HCT116 (cell line): ENCODE measurements around the gene CTDNEP1. TPM values are rescaled to one million over a fixed set of nuclear protein-coding genes. Genes with fewer than 3 reads are reported as not detected.
A peak's percentile ranks its signal among the peaks of the same experiment; 100 is the strongest.

Experiments used
- ATAC-seq: fragments of 200-7000 bp; cut with Tn5 transposase; 2 replicates; pipeline ENCODE4 v1.9.1; 2020; ENCODE audit warnings: mild to moderate bottlenecking, moderate library complexity
- BruUV-seq: library from RNA; stranded (reverse); fragments of 400-500 nt; replicated peaks from 2 replicates; lab custom pipeline; 2021; lab: Mats Ljungman, UMichigan
- CTCF ChIA-PET: fragments of 300-600 bp; sonication (Branson Sonifier 250); formaldehyde crosslinking; loops from one replicate; lab custom pipeline; 2021; ENCODE audit warnings: antibody characterized with exemption; lab: Charles Lee
- POLR2A ChIA-PET: fragments of 300-600, 350-600 bp; sonication (Branson Sonifier 250); formaldehyde crosslinking; loops from one replicate; lab custom pipeline; 2021; ENCODE audit warnings: antibody characterized with exemption; lab: Charles Lee
- RAD21 ChIA-PET, 2 experiments: fragments of 300-600 bp; sonication (Branson Sonifier 250); formaldehyde crosslinking; loops; one replicate each; lab custom pipeline; 2023; ENCODE audit warnings: low total read pairs in 2 of 2; ENCODE audit not compliant: uncharacterized antibody in 2 of 2, unreplicated experiment in 2 of 2, low non-redundant PET in 1 of 2; lab: Charles Lee
- DNase-seq: peaks from one replicate; pipeline ENCODE4 v3.0.0-alpha.2; 2010; ENCODE audit warnings: low read depth, low spot score
- H2AFZ ChIP-seq: fragments of 200-600 bp; shearing (Covaris generic), sonication (generic); 2 replicates; pipeline ENCODE4 v1.6.1; 2017; ENCODE audit warnings: low read depth, mixed run types, mixed read lengths, antibody characterized with exemption, low read length; ENCODE audit not compliant: poor library complexity, severe bottlenecking
- H3K27ac ChIP-seq: 2 replicates; pipeline ENCODE4 v1.5.1; 2012; ENCODE audit warnings: low read depth, low read length
- H3K27me3 ChIP-seq: fragments of 200-600 bp; sonication (generic); 2 replicates; pipeline ENCODE4 v1.6.1; 2016; ENCODE audit warnings: mixed run types, low read length, mixed read lengths; ENCODE audit not compliant: insufficient read depth
- H3K36me3 ChIP-seq, 2 experiments: fragments of 200-500 bp in 1 of 2; fragments of 200-600 bp in 1 of 2; sonication (Bioruptor generic) in 1 of 2; sonication (generic) in 1 of 2; 2 replicates each; pipeline versions ENCODE4 v1.5.1 to v1.6.1; 2014 to 2016; ENCODE audit warnings: low read length in 2 of 2, inconsistent platforms in 1 of 2, mixed read lengths in 1 of 2, mixed run types in 1 of 2; ENCODE audit not compliant: insufficient read depth in 2 of 2, control insufficient read depth in 1 of 2
- H3K4me1 ChIP-seq, 2 experiments: fragments of 200-600 bp in 1 of 2; sonication (generic) in 1 of 2; 2 replicates each; pipeline versions ENCODE4 v1.5.1 to v1.6.1; 2012 to 2017; ENCODE audit warnings: low read length in 2 of 2, inconsistent platforms in 1 of 2, mild to moderate bottlenecking in 1 of 2, mixed read lengths in 1 of 2, mixed run types in 1 of 2, moderate library complexity in 1 of 2; ENCODE audit not compliant: insufficient read depth in 2 of 2, control insufficient read depth in 1 of 2
- H3K4me2 ChIP-seq: fragments of 200-600 bp; sonication (generic); 2 replicates; pipeline ENCODE4 v1.6.1; 2017; ENCODE audit warnings: mixed run types, low read length, mixed read lengths
- H3K4me3 ChIP-seq, 2 experiments: fragments of 200-600 bp in 1 of 2; sonication (generic) in 1 of 2; replicated peaks in 1 of 2; 2 replicates each; pipeline ENCODE4 v1.5.1; 2011 to 2016; ENCODE audit warnings: low read length in 2 of 2, control low read depth in 1 of 2, low read depth in 1 of 2, mild to moderate bottlenecking in 1 of 2, mixed read lengths in 1 of 2, mixed run types in 1 of 2
- H3K79me2 ChIP-seq: fragments of 200-600 bp; sonication (generic); 2 replicates; pipeline ENCODE4 v1.6.1; 2017; ENCODE audit warnings: mild to moderate bottlenecking, mixed run types, low read length, moderate library complexity, mixed read lengths; ENCODE audit not compliant: insufficient read depth
- H3K9ac ChIP-seq: fragments of 200-600 bp; sonication (generic); 2 replicates; pipeline ENCODE4 v1.6.1; 2016; ENCODE audit warnings: low read length, mixed read lengths
- H3K9me2 ChIP-seq: fragments of 200-600 bp; sonication (generic), shearing (Covaris generic); 2 replicates; pipeline ENCODE4 v1.6.1; 2017; ENCODE audit warnings: mixed run types, mild to moderate bottlenecking, moderate library complexity; ENCODE audit not compliant: insufficient read depth
- H3K9me3 ChIP-seq, 2 experiments: fragments of 200-500 bp in 1 of 2; fragments of 200-600 bp in 1 of 2; sonication (Bioruptor generic) in 1 of 2; sonication (generic) in 1 of 2; 2 replicates each; pipeline ENCODE4 v1.6.1; 2014 to 2017; ENCODE audit warnings: low read length in 2 of 2, mixed read lengths in 2 of 2, inconsistent platforms in 1 of 2, low read depth in 1 of 2, mild to moderate bottlenecking in 1 of 2, mixed run types in 1 of 2, moderate library complexity in 1 of 2; ENCODE audit not compliant: control insufficient read depth in 1 of 2, insufficient read depth in 1 of 2
- H4K20me1 ChIP-seq: fragments of 200-600 bp; sonication (generic), shearing (Covaris generic); 2 replicates; pipeline ENCODE4 v1.6.1; 2017; ENCODE audit warnings: mixed run types, mild to moderate bottlenecking, moderate library complexity; ENCODE audit not compliant: insufficient read depth
- ELF1 ChIP-seq: IDR thresholded peaks from 2 replicates; pipeline ENCODE4 v1.6.1; 2012; ENCODE audit warnings: low read depth, borderline replicate concordance
- EZH2phosphoT487 ChIP-seq: fragments of 200-600 bp; IDR thresholded peaks from 2 replicates; pipeline ENCODE4 v1.6.1; 2018; ENCODE audit warnings: antibody characterized with exemption, borderline replicate concordance
- FOSL1 ChIP-seq: IDR thresholded peaks from 2 replicates; pipeline ENCODE4 v1.6.1; 2012; ENCODE audit warnings: low read depth
- JUND ChIP-seq: IDR thresholded peaks from 2 replicates; pipeline ENCODE4 v1.6.1; 2012
- POLR2AphosphoS5 ChIP-seq: IDR thresholded peaks from 2 replicates; pipeline ENCODE4 v1.6.1; 2011; ENCODE audit warnings: mild to moderate bottlenecking, low read depth, low read length, moderate library complexity
- SIN3A ChIP-seq: IDR thresholded peaks from 2 replicates; pipeline ENCODE4 v1.6.1; 2012; ENCODE audit warnings: low read depth
- SRF ChIP-seq: IDR thresholded peaks from 2 replicates; pipeline ENCODE4 v1.6.1; 2012; ENCODE audit warnings: low read depth
- YY1 ChIP-seq: IDR thresholded peaks from 2 replicates; pipeline ENCODE4 v1.6.1; 2011; ENCODE audit warnings: low read length, low read depth, moderate library complexity, mild to moderate bottlenecking; ENCODE audit not compliant: insufficient replicate concordance; ENCODE audit errors: extremely low read depth
- intact Hi-C: fragments of 100-400 bp; cut with micrococcal nuclease; formaldehyde crosslinking; loops from 2 replicates; pipeline ENCODE4 v1.10.0; 2022
- total RNA-seq: library from RNA; stranded (reverse); gene quantifications from one replicate; pipeline ENCODE4 v1.2.1, GENCODE V29; 2021; ENCODE audit not compliant: unreplicated experiment

Gene CTDNEP1
- total RNA-seq, 1 experiment from 2014 or later = 143 TPM

DNA sequence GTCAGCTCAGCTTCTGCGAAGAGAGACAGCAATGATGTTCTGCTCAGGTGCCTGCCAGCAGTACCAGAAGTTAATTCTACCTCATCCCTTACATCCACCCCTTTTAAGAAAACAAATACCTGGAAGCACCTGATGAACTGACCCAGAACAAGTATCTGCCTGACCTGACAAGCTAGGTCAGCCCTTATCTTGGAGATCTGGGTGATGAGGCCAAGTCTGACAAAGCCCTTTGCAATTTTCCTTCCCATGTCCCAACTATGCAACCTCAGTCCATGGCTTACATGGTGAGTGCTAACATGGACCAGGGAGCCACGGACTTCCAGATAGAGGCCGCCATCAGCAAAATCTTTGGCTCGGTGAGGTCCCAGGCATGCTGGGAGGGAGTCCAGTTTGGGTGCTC, 28.2 kb downstream of the CTDNEP1 start:
- POLR2A ChIA-PET = interaction anchor here (1.0 to 1.6 kb wide), 3 partner anchors 9 to 177 kb away, joined by 3 to 5 read pairs (median 3); partner anchors contain the start of gene DVL2
- H3K4me1 ChIP-seq = peaks cover 7 to 25% of the 10 kb centered on the region in 2 experiments; a peak in 3 of 4 replicates
- no peak overlapping the region for H3K9ac ChIP-seq
- H3K27me3 ChIP-seq = no peaks in the 10 kb centered on the region
- DNase-seq (no peak), ATAC-seq (no peak)
- no peak overlapping the region for H3K4me3 ChIP-seq
- RAD21 ChIA-PET = no interaction called here
- CTCF ChIA-PET = no interaction called here
- H3K9me3 ChIP-seq = no peaks in the 10 kb centered on the region
- intact Hi-C loops = no loop called here
- BruUV-seq = no TSS peak
- TF ChIP-seq FOSL1 (no peak), JUND (no peak), EZH2phosphoT487 (no peak), ELF1 (no peak), SRF (no peak), YY1 (no peak), POLR2AphosphoS5 (no peak)
- H3K36me3 ChIP-seq = peaks cover 42 to 55% of the 10 kb centered on the region in 2 experiments; a peak in 3 of 4 replicates
- H4K20me1 ChIP-seq = no peaks in the 10 kb centered on the region
- no peak overlapping the region for H2AFZ ChIP-seq
- H3K9me2 ChIP-seq = no peaks in the 10 kb centered on the region
- H3K4me2 ChIP-seq = no peak overlapping the region
- no peak overlapping the region for H3K27ac ChIP-seq
- H3K79me2 ChIP-seq = peaks cover 30% of the 10 kb centered on the region

DNA sequence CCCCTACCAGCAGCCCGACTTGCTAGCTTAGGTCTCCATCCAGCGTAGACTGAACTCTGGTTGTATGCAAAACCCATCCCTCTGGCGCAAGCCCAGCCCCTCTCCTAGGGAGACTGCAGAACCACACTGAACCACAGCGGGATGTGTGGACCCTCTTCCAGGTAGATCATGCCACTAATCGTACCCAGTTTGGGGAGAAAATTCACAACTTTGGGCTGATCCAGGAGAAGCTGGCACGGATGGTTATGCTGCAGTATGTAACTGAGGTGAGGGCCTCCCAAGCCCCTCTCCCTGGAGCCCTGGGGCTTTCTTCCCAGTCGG, 28.6 kb downstream of the CTDNEP1 start:
- CTCF ChIA-PET = no interaction called here
- intact Hi-C loops = no loop called here
- Histone ChIP-seq H3K9me2 (no peaks in the 10 kb centered on the region), H3K4me1 (peaks cover 7 to 29% of the 10 kb centered on the region in 2 experiments; a peak in 3 of 4 replicates), H3K9me3 (no peaks in the 10 kb centered on the region), H3K27me3 (no peaks in the 10 kb centered on the region), H3K4me3 (no peak overlapping the region), H3K27ac (no peak overlapping the region), H3K9ac (no peak overlapping the region), H2AFZ (no peak overlapping the region), H4K20me1 (no peaks in the 10 kb centered on the region), H3K36me3 (peaks cover 38 to 51% of the 10 kb centered on the region in 2 experiments; a peak in 3 of 4 replicates), H3K4me2 (no peak overlapping the region), H3K79me2 (peaks cover 30% of the 10 kb centered on the region)
- 0 out of 2 replicates have a peak, but pooled peaks have one; percentile 28 for TF ChIP-seq SIN3A
- no peak for TF ChIP-seq POLR2AphosphoS5
- POLR2A ChIA-PET = interaction anchor here (1.0 to 1.6 kb wide), 4 partner anchors 10 to 177 kb away, joined by 3 to 5 read pairs (median 3); partner anchors contain the start of gene DVL2
- ATAC-seq (no peak), DNase-seq (no peak)
- RAD21 ChIA-PET = no interaction called here
- no TSS peak for BruUV-seq
